Activated CD8-positive, alpha-beta memory T cell treated with anti-CD3 and anti-CD28 coated beads, Interleukin-2, amount 50 U/mL, for 4 hours (primary cell): ENCODE data around the gene TRIM39.
"Not testable (repeated sequence)": the region's sequence is repeated elsewhere in the genome, so short reads cannot be mapped to it uniquely, and the experiment has no call there.

Experiments
- DNase-seq: peaks from one replicate; pipeline ENCODE4 v3.0.0-alpha.2; 2020

TRIM39 gene

GRCh38 chr6:30369280-30369679, 42.6 kb downstream of the TRIM39 start:
- DNase-seq, result not testable (repeated sequence)

- no peak for DNase-seq
Observed at GRCh38 chr6:30378290-30378937, 51.7 kb downstream of the TRIM39 start.

- DNase-seq, result no peak
Observed at GRCh38 chr6:30380464-30380863, 53.7 kb downstream of the TRIM39 start.

GRCh38 chr6:30386166-30386565, 59.4 kb downstream of the TRIM39 start:
- DNase-seq, result no peak

GRCh38 chr6:30391240-30391639, 64.5 kb downstream of the TRIM39 start:
- no peak for DNase-seq
